ENCODE measurements around the gene NUFIP1. TPM values are rescaled to one million over a fixed set of nuclear protein-coding genes. Genes with fewer than 3 reads are reported as not detected.
A peak's percentile ranks its signal among the peaks of the same experiment; 100 is the strongest.
"Not testable (repeated sequence)": the region's sequence is repeated elsewhere in the genome, so short reads cannot be mapped to it uniquely, and the experiment has no call there.

The NUFIP1 gene
- total RNA-seq, 1 donor, result 1.3 TPM

DNA sequence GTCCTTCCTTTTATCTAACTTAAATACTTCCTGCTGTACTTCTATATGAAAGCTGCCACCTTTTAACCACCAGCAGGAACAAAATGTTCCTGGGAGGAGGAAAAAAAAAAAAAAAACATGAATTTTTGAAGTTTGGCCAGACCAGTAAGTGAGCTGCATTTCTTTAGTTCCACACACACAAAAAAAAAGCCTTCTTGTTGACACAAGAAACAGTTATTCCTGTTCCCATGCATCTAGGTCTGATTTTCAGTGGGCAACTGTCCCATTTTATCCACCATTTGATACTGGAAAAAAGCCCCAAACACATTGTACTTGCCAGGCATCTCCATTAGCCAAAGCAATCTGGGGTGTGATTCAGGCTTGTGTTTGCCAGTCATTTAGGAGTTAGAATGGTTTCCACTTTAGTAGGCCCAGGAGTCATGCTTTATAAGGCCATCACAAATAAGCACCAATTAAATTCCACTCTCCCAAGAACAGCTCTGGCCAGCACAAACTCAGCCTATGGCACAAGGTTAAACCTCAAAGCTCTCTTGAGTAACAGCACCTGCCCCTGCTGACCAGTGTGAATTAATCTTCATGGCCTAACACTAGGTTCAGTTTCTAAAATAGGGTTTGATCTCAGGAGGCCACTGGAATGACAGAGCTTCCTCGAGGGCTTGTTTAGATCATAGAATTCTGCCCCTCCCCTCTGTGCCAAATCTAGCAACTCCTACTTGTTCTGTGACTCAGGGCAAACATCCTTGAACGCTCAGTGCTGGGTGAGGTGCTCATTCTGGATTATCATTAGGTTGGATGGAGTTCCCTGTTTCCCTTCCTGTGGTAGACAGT lies 67.1 kb downstream of the NUFIP1 start:
- DNase-seq (ENCODE audit: low read depth in 2 of 3, low spot score in 2 of 3), result no peak

- no peak for DNase-seq (ENCODE audit: low read depth in 2 of 3, low spot score in 2 of 3)
Observed at GRCh38 chr13:44921246-44921877, 67.9 kb downstream of the NUFIP1 start.

- no peak for DNase-seq (ENCODE audit: low read depth in 2 of 3, low spot score in 2 of 3)
Observed at GRCh38 chr13:44920013-44920412, 69.3 kb downstream of the NUFIP1 start.

DNA sequence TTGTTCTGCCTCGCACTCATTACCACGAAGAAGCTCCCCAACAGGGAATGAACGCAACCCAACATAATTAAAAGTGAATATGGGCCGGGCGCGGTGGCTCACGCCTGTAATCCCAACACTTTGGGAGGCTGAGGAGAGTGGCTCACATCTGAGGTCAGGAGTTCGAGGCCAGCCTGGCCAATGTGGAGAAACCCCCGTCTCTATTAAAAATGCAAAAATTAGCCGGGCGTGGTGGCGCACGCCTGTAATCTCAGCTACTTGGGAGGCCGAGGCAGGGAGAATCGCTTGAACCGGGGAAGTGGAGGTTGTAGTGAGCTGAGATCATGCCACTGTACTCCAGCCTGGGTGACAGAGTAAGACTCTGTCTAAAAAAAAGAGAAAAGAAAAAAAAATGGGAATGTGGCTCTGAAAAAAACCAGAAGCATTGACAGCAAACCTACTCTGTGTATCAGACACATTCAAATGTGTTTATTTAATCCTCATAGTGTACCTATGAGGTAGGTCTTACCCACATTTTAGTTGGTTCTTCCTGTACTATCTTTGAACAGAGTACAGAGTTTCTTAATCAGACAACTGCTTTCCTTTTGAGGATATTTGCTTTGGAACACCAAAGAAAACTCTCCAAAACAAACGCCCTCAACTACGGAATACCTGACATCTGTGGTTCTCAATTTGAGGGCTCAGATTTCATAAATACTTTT lies 70.0 kb downstream of the NUFIP1 start:
- no peak for DNase-seq (ENCODE audit: low read depth in 2 of 3, low spot score in 2 of 3)

- peak in 2 of 3 donors; percentile 87 to 91 for DNase-seq (ENCODE audit: low read depth in 2 of 3, low spot score in 2 of 3)
Observed at GRCh38 chr13:44918326-44919103, 70.8 kb downstream of the NUFIP1 start.

DNA sequence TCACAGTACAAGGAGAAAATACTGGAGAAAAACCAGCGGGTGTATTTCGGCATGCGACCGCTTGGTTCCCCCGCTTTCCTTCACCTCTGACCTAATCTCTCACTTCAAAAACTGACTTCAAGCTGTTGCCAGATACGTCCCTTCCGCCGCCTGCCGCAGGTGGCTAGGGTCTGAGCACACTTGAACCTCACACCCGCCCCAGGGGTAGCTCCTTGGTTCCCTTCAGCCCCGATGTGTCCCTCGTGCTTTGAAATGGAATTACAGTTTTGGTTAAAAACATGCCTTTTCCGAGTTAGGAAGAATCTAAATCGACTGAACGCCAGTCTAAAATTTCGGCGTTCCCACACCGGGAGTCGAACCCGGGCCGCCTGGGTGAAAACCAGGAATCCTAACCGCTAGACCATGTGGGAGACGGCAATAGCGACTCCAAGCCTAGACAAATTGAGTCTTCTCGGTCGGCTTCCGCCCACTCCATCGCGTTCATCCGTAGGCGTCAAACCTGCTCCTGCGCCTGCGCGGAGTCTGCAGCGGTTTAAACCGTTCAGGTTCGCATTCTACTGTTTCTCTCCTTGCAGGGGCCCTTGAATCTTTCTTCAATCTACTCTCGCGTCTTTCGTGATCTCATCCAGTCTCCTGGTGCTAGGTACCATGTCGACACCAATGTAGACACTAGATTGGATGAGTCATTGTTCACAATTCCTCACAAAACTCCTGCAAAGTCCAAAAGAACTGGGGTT lies 71.5 kb downstream of the NUFIP1 start:
- peak; percentile 97 to 99 (median 98) for DNase-seq (ENCODE audit: low read depth in 2 of 3, low spot score in 2 of 3)

- no peak for DNase-seq (ENCODE audit: low read depth in 2 of 3, low spot score in 2 of 3)
Observed at GRCh38 chr13:44912278-44913016, 76.8 kb downstream of the NUFIP1 start.

GRCh38 chr13:44908712-44909111 lies 80.6 kb downstream of the NUFIP1 start:
- no peak for DNase-seq (ENCODE audit: low read depth in 2 of 3, low spot score in 2 of 3)

GRCh38 chr13:44908266-44908665 lies 81.0 kb downstream of the NUFIP1 start:
- DNase-seq (ENCODE audit: low read depth in 2 of 3, low spot score in 2 of 3), result no peak

DNA sequence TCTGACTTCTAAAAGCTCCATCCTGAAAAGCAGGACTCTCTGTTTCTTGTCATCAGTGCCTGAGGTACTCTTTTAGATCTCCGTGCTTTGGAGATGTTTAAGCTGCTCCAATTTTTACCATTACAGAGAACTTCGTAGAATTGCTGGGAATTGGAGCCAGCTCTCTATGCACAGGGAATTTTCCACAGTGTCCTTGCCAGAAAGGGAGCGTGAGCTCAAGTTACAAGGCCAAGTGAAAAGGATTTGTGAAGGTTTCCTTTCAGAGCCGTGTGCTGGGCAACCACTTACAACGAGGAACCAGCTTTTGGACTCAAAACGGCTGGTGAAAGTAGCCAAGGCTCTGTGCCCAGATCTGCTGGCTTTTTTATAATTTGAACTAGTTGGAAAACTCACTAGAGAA lies 82.6 kb downstream of the NUFIP1 start:
- no peak for DNase-seq (ENCODE audit: low read depth in 2 of 3, low spot score in 2 of 3)

GRCh38 chr13:44906230-44906629 lies 83.0 kb downstream of the NUFIP1 start:
- no peak for DNase-seq (ENCODE audit: low read depth in 2 of 3, low spot score in 2 of 3)

GRCh38 chr13:44905556-44905955 lies 83.7 kb downstream of the NUFIP1 start:
- DNase-seq (ENCODE audit: low read depth in 2 of 3, low spot score in 2 of 3), result no peak

DNA sequence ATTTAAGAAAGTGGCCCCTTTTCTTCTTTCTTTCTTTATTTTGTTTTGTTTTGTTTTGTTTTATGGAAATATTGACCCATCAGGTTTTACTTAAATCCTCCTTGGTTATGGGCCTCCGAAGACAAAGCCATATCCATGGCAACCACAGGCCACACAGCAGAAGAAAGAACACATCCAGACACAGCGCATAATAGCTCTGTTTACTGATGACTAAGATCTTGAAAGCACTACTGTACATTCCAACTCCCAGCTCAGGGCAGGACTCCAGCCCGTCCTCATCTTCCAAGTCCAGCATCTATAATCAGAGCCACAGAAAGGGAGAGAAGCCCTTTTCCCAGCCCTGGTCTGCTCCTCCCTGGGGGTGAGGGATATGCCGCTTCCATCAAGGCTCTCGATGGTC lies 84.3 kb downstream of the NUFIP1 start:
- no peak for DNase-seq (ENCODE audit: low read depth in 2 of 3, low spot score in 2 of 3)

DNA sequence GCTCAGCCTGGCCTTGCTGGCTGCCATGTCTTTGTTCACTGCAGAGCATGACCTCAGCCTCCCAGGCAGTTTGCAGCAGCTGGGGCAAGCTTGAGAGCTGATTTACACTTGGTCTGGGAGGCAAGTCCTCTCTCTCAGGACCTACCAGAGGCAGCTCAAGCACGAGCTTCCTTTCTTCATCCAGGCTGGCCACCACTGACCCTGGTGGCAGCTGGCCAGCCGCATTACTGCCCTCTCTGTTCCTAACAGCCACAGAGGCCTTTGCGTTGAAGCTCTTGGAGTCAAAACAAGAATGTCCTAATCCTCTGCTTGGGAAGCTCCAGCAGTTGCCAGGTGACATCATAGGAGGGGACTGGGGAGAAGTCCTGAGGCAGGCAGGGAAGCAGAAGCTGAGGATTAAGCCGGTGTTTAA lies 85.7 kb downstream of the NUFIP1 start:
- no peak for DNase-seq (ENCODE audit: low read depth in 2 of 3, low spot score in 2 of 3)

DNA sequence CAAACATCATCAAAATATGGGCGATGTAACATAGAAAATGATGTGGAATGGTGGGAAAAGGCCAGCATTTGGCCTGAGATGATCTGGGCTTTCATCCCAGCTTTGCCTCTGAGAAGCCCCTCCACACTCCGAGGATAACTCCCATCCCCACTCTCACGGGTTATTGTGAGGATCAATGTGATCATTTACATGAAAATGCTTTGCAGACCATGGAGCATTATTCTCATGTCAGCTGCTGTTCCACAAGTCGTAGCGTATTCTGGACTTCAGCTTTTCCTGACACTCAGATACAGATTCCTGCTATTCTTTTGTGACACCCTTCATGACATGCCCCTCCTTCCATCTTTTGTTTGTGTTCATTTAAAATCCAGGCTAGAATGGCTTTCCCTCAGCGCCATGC lies 86.5 kb downstream of the NUFIP1 start:
- DNase-seq (ENCODE audit: low read depth in 2 of 3, low spot score in 2 of 3), result no peak

DNA sequence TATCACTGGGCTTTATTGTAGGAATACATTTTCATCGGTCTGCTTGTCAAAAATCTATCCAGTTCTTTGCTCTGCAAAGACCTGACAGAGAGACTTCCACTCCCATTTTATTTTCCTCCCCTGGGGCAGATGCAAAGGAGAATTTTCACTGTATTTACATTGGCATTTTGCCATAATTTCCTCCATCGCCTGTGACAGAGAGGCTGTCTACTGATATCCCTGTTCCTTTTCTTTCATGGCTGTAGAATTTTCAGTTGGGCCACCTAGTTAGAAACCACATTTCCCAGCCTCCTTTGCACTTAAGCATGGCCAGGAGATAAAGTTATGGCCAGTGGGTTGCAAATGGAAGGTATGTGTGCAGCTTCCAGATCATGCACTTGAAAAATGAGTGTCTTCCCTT lies 89.3 kb downstream of the NUFIP1 start:
- no peak for DNase-seq (ENCODE audit: low read depth in 2 of 3, low spot score in 2 of 3)

DNA sequence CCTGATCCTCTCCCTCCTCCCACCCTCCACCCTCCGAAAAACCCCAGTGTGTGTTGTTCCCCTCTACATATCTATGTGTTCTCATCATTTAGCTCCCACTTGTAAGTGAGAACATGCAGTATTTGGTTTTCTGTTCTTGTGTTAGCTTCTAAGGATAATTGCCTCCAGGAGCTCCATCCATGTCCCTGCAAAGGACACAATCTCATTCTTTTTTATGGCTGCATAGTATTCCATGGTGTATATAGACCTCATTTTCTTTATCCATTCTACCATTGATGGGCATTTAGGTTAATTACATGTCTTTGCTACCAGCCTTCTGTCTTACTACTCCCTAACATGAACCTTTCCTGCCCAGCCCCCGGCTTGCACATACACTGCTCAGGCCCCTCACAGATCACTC lies 91.0 kb downstream of the NUFIP1 start:
- DNase-seq (ENCODE audit: low read depth in 2 of 3, low spot score in 2 of 3), result not testable (repeated sequence)

DNA sequence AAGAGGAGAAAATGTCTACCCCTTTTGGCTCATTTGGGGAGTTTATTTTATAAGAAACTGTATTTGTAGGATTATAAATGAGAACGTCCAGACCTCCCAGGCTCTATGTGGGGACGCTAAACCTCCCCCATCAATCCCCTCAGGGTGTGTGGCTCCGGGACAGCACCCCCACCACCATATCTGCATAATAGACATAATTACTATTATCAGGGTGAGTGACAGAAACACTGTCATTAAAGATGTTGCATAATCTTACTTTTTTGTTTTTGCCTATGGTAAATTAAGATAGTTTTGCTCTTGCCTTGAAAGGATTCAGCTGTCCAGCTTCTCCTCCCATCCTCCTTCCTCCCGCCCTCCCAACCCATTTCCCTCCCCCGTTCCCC lies 93.3 kb downstream of the NUFIP1 start:
- DNase-seq (ENCODE audit: low read depth in 2 of 3, low spot score in 2 of 3), result no peak

DNA sequence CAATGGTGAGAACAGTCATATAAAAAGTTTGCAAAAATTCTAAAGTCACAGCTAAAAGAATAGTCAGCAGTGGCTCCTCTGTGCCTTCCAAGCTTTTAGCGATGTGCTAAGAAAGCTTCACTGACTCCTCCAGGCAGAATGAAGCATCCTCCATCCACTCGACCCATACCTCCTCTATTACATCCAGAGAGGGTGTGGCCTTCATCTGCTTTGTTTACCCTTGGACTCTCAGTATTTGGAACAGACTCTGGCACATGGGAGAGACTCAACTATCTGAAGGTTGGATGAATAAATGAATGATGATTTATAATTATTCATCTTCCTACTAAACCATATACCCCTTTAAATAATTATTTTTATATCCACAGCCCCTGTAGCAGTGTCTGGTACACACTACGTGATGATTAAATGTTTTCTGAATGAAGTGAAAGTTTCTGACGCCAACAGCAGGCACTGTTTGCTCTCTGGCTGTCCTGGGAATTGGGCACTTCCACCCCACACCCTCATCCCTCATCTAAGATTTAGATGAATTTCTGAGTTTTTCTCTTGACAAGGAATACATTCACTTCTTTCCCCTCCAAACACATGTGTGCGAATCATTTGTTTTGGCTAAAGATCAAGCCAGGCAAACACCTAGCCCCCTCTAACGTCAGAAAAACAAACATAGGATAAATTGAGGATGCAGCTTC lies 93.9 kb downstream of the NUFIP1 start:
- no peak for DNase-seq (ENCODE audit: low read depth in 2 of 3, low spot score in 2 of 3)
